IPS-15b (cell line): ENCODE measurements around the gene ATP6V1B1.
"Not testable (repeated sequence)": the region's sequence is repeated elsewhere in the genome, so short reads cannot be mapped to it uniquely, and the experiment has no call there.

Experiments
- H3K27me3 ChIP-seq: one replicate; pipeline ENCODE4 v1.6.1; 2013; ENCODE audit warnings: low read length; ENCODE audit not compliant: control insufficient read depth, insufficient read depth
- H3K36me3 ChIP-seq: one replicate; pipeline ENCODE4 v1.6.1; 2013; ENCODE audit warnings: low read length; ENCODE audit not compliant: control insufficient read depth, insufficient read depth
- H3K4me1 ChIP-seq: one replicate; pipeline ENCODE4 v1.6.1; 2013; ENCODE audit warnings: mild to moderate bottlenecking, low read length; ENCODE audit not compliant: control insufficient read depth, insufficient read depth
- H3K4me3 ChIP-seq: one replicate; pipeline ENCODE4 v1.5.1; 2013; ENCODE audit warnings: low read depth, low read length
- H3K9ac ChIP-seq: one replicate; pipeline ENCODE4 v1.6.1; 2013; ENCODE audit warnings: low read depth, mild to moderate bottlenecking, low read length
- H3K9me3 ChIP-seq: one replicate; pipeline ENCODE4 v1.6.1; 2013; ENCODE audit warnings: mild to moderate bottlenecking, low read length; ENCODE audit not compliant: control insufficient read depth, insufficient read depth

The ATP6V1B1 gene

GRCh38 chr2:71004857-71005256 lies 69.2 kb downstream of the ATP6V1B1 start:
- H3K9ac ChIP-seq = no peak overlapping the region
- H3K4me3 ChIP-seq = no peak overlapping the region
- H3K36me3 ChIP-seq = no peaks in the 10 kb centered on the region
- peaks cover 8% of the 10 kb centered on the region for H3K27me3 ChIP-seq
- peaks cover 14% of the 10 kb centered on the region for H3K4me1 ChIP-seq
- no peaks in the 10 kb centered on the region for H3K9me3 ChIP-seq

- no peak overlapping the region for H3K4me3 ChIP-seq
- H3K4me1 ChIP-seq = peaks cover 14% of the 10 kb centered on the region
- H3K9me3 ChIP-seq = no peaks in the 10 kb centered on the region
- no peaks in the 10 kb centered on the region for H3K36me3 ChIP-seq
- no peak overlapping the region for H3K9ac ChIP-seq
- peaks cover 8% of the 10 kb centered on the region for H3K27me3 ChIP-seq
These were observed 69.8 kb downstream of the ATP6V1B1 start for GRCh38 chr2:71005271-71006202.

DNA sequence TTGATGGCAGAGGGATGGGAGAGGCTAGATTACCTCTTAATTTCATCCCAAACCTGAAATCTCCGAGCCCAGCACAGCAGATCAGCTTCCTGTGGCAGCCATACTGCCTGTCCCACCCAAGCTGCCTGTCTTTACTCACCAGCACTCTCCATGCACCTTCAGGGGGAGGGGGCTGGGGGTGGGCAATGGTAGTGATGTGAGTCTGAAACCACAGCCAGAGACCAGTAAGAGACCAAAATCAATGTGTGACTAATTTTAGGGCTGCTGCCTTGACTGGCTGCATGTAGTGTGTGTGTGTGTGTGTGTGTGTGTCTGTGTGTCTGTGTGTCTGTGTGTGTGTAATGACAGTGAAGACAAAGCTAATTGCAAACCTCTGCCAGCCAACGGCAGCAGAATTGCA lies 70.6 kb downstream of the ATP6V1B1 start:
- Histone ChIP-seq H3K4me1 (peaks cover 10% of the 10 kb centered on the region), H3K9ac (no peak overlapping the region), H3K27me3 (peaks cover 8% of the 10 kb centered on the region), H3K4me3 (no peak overlapping the region), H3K36me3 (no peaks in the 10 kb centered on the region), H3K9me3 (no peaks in the 10 kb centered on the region)

GRCh38 chr2:71006955-71007799 lies 71.5 kb downstream of the ATP6V1B1 start:
- no peak overlapping the region for H3K9ac ChIP-seq

GRCh38 chr2:71008342-71008741 lies 72.6 kb downstream of the ATP6V1B1 start:
- peaks cover 8% of the 10 kb centered on the region for H3K27me3 ChIP-seq
- no peak overlapping the region for H3K9ac ChIP-seq
- H3K4me3 ChIP-seq = no peak overlapping the region
- H3K9me3 ChIP-seq = no peaks in the 10 kb centered on the region
- no peaks in the 10 kb centered on the region for H3K4me1 ChIP-seq
- no peaks in the 10 kb centered on the region for H3K36me3 ChIP-seq

More at GRCh38 chr2:71006955-71007799, 71.5 kb downstream of the ATP6V1B1 start:
- Histone ChIP-seq H3K36me3 (no peaks in the 10 kb centered on the region), H3K27me3 (peaks cover 8% of the 10 kb centered on the region), H3K4me1 (peaks cover 4% of the 10 kb centered on the region), H3K9me3 (no peaks in the 10 kb centered on the region), H3K4me3 (no peak overlapping the region)

DNA sequence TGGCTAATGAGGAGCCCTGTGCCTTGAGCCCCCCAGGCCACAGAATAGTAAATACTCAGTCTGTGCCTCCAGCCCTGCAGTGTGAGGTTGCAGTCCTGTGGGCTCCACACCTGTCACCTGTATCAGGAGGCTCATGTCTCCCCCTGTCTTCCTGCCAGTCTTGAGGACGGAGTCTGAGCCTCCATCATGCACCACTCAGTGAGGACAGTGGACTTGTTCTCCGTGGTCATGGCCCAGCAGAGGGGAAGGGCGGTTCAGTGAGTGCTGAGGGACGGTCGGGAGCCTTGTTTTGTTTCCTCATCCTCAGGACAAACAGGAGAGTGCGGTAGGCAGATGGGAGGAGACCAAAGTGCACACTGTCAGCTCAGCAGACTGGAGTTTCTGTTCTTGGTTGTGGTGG lies 76.1 kb downstream of the ATP6V1B1 start:
- H3K4me1 ChIP-seq, H3K36me3 ChIP-seq, H3K9me3 ChIP-seq, H3K27me3 ChIP-seq, H3K4me3 ChIP-seq, H3K9ac ChIP-seq: not testable (repeated sequence)
